Spleen (tissue), 11 donors: ENCODE results near the gene KY. TPM values are rescaled to one million over a fixed set of nuclear protein-coding genes. Genes with fewer than 3 reads are reported as not detected.

Experiments
- DNase-seq: peaks from one replicate; pipeline ENCODE4 v3.0.0-alpha.2; 2020
- H3K27ac ChIP-seq, 8 donors: fragments of 200-600 bp; sonication (generic) in 7 of 8; 1 replicate in 4 of 8; 2 replicates in 4 of 8; pipeline versions ENCODE4 v1.5.0 to v1.8.0; 2016 to 2021; ENCODE audit warnings: inconsistent platforms in 4 of 8, mild to moderate bottlenecking in 4 of 8, moderate library complexity in 1 of 8
- H3K27me3 ChIP-seq, 7 donors: fragments of 200-600 bp; sonication (generic) in 6 of 7; replicated peaks in 1 of 7; 1 replicate in 4 of 7; 2 replicates in 3 of 7; pipeline versions ENCODE4 v1.5.0 to v1.8.0; 2016 to 2021; ENCODE audit warnings: inconsistent platforms in 3 of 7, mild to moderate bottlenecking in 1 of 7
- H3K36me3 ChIP-seq, 6 donors: fragments of 200-600 bp; sonication (generic) in 5 of 6; 1 replicate in 4 of 6; 2 replicates in 2 of 6; pipeline versions ENCODE4 v1.5.0 to v1.8.0; 2016 to 2021; ENCODE audit warnings: inconsistent platforms in 2 of 6
- H3K4me1 ChIP-seq, 6 donors: fragments of 200-600 bp; sonication (generic) in 5 of 6; 1 replicate in 3 of 6; 2 replicates in 3 of 6; pipeline versions ENCODE4 v1.5.0 to v1.8.0; 2016 to 2021; ENCODE audit warnings: inconsistent platforms in 3 of 6
- H3K4me3 ChIP-seq, 8 donors: fragments of 200-600 bp; sonication (generic) in 7 of 8; 1 replicate in 4 of 8; 2 replicates in 4 of 8; pipeline versions ENCODE4 v1.5.0 to v1.8.0; 2016 to 2021; ENCODE audit warnings: inconsistent platforms in 4 of 8, mild to moderate bottlenecking in 4 of 8, moderate library complexity in 2 of 8
- H3K9me3 ChIP-seq, 8 donors: fragments of 200-600 bp; sonication (generic) in 7 of 8; 1 replicate in 4 of 8; 2 replicates in 4 of 8; pipeline versions ENCODE4 v1.5.0 to v1.8.0; 2016 to 2021; ENCODE audit warnings: inconsistent platforms in 4 of 8
- POLR2A ChIP-seq, 3 donors: fragments of 450-650 bp; IDR thresholded peaks; one replicate each; pipeline ENCODE4 v1.5.1; 2017; ENCODE audit warnings: antibody characterized with exemption in 3 of 3, mild to moderate bottlenecking in 1 of 3
- POLR2AphosphoS5 ChIP-seq, 3 donors: sonication (generic); formaldehyde crosslinking; IDR thresholded peaks; one replicate each; pipeline ENCODE4 v1.5.1; 2017; ENCODE audit warnings: antibody characterized with exemption in 3 of 3
- WGBS, 5 donors: extraction: QIAGEN DNeasy Blood & Tissue Kit in 3 of 5; methylation state at CpG; one replicate each; pipeline versions ENCODE4 v1.1.5 to v1.1.7; 2013 to 2018; 5-methylcytosine and 5-hydroxymethylcytosine counted together
- intact Hi-C: fragments of 100-400 bp; cut with DNase I; formaldehyde crosslinking; loops from one replicate; pipeline ENCODE4 v1.15.0; 2023; ENCODE audit warnings: low total_unique reads
- polyA plus RNA-seq, 3 donors: library from polyadenylated mRNA; stranded (reverse); fragments of 200-250 nt; gene quantifications; one replicate each; pipeline ENCODE4 v1.2.1, GENCODE V29; 2013
- total RNA-seq, 7 donors: library from RNA; depleted of rRNA in 3 of 7; stranded (reverse); fragments of >200 nt in 3 of 7; fragmentation: NEBNext Ultra II Directional in 4 of 7; extraction: Animal tissue kit (Norgen Biotek cat#: 25700) in 4 of 7; gene quantifications; one replicate each; pipeline versions ENCODE4 v1.1.0 to v1.2.1, GENCODE V29; 2016 to 2021
- TF ChIP-seq, protein P1 (sequence below), 11 experiments: fragments of 200-600 bp in 7 of 11; fragments of 450-650 bp in 4 of 11; sonication (generic) in 4 of 11; IDR thresholded peaks in 8 of 11; conservative IDR thresholded peaks in 3 of 11; 1 replicate in 7 of 11; 2 replicates in 4 of 11; pipeline versions ENCODE4 v1.4.0 to v1.8.0; 2016 to 2021; ENCODE audit warnings: antibody characterized with exemption in 11 of 11, inconsistent platforms in 4 of 11, mild to moderate bottlenecking in 1 of 11
- donor health status: healthy with polysubstance abuse.
- donor health status: DM: no; HTN: no; CAD: no; lungs with moderate emphysema.
- donor health status: DM: no; HTN: no; CAD: no.
- donor health status: Bipolar disorder and iron deficiency.
- donor health status: healthy.
- donor health status: DM: no; HTN: no; CAD: no.
- donor health status: DM: yes; HTN: yes; CAD: no.

The KY gene
- total and polyA plus RNA-seq, 10 donors: 0.17 TPM; not detected in 9

DNA sequence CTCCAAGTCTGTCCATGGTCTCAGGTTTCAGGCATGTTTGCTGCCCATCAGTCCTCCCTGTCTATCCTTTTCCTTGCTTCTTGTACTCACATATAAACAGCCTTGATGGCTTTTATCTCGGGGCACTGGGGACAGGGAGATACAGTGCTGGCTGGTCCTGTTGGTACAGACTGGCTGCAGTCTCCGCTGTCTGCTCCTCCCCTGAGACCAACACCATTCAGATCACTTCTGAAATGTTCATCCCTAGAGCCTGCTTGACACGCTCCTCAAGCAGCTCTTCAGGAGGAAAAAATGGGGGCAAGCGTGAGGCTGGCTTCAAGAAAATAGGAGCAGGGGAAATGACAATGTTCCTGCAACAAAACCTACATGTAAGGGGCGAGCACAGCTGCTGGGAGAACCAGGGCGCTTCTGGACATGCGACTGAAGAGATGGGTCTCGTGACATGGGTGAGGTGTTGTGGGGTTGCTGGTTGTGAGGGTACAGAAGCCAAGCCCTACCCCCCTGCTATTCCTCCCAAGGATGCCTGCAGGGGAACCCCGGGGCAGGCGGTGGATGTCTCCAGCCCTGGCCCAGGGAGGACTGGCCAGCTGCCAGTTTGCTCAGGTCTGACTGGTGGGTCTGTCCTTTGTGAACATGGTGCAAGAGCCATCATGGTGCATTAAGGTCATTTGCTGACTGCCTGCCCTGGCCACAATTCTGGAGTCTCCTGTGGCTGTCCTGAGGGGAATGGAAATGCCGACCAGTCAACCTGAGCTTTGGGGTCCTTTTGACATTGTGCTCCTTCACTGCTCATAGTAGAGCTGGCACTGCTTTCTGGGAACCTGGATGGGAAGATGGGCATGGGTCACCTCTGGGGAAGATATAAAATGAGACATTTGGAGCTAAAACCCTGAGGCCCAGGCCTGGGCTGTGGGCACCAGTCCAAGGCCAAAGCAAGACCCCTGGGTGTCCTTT, 40.1 kb downstream of the KY start:
- H3K36me3 ChIP-seq: no peaks in the 10 kb centered on the region
- 67 to 86% (median 78%) methylated on average over 9 to 11 of the region's 11 CpGs for WGBS, 5 donors
- H3K27me3 ChIP-seq: peaks cover 0 to 34% (median 0%) of the 10 kb centered on the region in 7 donors
- no peaks in the 10 kb centered on the region for H3K9me3 ChIP-seq
- no peak for DNase-seq
- intact Hi-C loops: no loop called here
- TF ChIP-seq, protein P1, sequence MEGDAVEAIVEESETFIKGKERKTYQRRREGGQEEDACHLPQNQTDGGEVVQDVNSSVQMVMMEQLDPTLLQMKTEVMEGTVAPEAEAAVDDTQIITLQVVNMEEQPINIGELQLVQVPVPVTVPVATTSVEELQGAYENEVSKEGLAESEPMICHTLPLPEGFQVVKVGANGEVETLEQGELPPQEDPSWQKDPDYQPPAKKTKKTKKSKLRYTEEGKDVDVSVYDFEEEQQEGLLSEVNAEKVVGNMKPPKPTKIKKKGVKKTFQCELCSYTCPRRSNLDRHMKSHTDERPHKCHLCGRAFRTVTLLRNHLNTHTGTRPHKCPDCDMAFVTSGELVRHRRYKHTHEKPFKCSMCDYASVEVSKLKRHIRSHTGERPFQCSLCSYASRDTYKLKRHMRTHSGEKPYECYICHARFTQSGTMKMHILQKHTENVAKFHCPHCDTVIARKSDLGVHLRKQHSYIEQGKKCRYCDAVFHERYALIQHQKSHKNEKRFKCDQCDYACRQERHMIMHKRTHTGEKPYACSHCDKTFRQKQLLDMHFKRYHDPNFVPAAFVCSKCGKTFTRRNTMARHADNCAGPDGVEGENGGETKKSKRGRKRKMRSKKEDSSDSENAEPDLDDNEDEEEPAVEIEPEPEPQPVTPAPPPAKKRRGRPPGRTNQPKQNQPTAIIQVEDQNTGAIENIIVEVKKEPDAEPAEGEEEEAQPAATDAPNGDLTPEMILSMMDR (IDR thresholded peaks at IDR 0.05 in 8 of 11, conservative IDR thresholded peaks at IDR 0.05 in 3 of 11): no peak
- no peak for TF ChIP-seq POLR2A (IDR thresholded peaks at IDR 0.05)
- no peak for TF ChIP-seq POLR2AphosphoS5 (IDR thresholded peaks at IDR 0.05)
- no peak overlapping the region for H3K4me3 ChIP-seq
- H3K27ac ChIP-seq: no peak overlapping the region
- H3K4me1 ChIP-seq: peaks cover 0 to 21% (median 7%) of the 10 kb centered on the region in 6 donors

GRCh38 chr3:134609821-134610431, 40.9 kb downstream of the KY start:
- no peak overlapping the region for H3K4me3 ChIP-seq
- no peaks in the 10 kb centered on the region for H3K36me3 ChIP-seq
- WGBS, 5 donors: 57 to 81% (median 75%) methylated on average over 7 to 10 of the region's 10 CpGs
- no peak for DNase-seq
- no peaks in the 10 kb centered on the region for H3K9me3 ChIP-seq
- H3K27ac ChIP-seq: no peak overlapping the region
- peaks cover 0 to 34% (median 0%) of the 10 kb centered on the region in 7 donors for H3K27me3 ChIP-seq
- intact Hi-C loops: no loop called here
- H3K4me1 ChIP-seq: peaks cover 0 to 24% (median 7%) of the 10 kb centered on the region in 6 donors
- TF ChIP-seq, protein P1 (IDR thresholded peaks at IDR 0.05 in 8 of 11, conservative IDR thresholded peaks at IDR 0.05 in 3 of 11): no peak
- TF ChIP-seq POLR2A (IDR thresholded peaks at IDR 0.05): no peak
- no peak for TF ChIP-seq POLR2AphosphoS5 (IDR thresholded peaks at IDR 0.05)

DNA sequence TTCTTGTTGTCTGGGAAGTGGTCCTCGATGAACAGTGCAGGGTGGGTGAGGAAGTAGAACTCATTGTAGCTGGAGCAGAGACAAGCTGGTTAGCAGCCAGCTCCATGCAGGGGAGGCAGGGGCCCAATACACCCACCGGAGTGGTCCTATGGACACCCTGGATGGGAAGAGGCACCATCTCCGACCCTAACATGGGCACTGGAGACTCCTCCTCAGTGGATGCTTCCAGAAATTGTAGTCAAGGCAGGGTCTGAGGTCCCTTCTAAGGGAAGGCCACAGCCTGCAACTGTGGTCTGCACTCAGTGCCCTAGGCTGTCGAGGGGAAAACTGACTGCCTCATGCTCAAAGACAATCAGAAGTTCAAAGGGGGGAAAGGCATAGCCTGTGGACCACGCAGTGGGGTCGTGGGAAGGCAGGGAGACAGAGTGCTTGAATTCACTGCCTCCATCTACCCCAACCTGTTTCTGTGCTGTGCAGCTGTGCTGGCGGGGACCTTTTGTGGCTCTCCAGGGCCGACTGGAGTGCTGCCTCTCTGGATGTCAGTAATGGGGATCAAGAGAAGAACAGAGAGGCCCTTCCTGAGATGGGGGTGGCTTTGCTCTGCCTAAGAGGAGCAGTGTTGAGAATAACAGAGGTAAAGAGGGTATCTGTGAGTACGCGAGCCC, 41.9 kb downstream of the KY start:
- Histone ChIP-seq H3K27me3 (peaks cover 0 to 34% (median 0%) of the 10 kb centered on the region in 7 donors), H3K9me3 (no peaks in the 10 kb centered on the region), H3K4me3 (no peak overlapping the region), H3K4me1 (peaks cover 0 to 24% (median 7%) of the 10 kb centered on the region in 6 donors), H3K27ac (no peak overlapping the region), H3K36me3 (no peaks in the 10 kb centered on the region)
- intact Hi-C loops: no loop called here
- no peak for DNase-seq
- WGBS, 5 donors: 75 to 79% (median 77%) methylated on average over 10 of the region's 10 CpGs
- TF ChIP-seq, protein P1 (IDR thresholded peaks at IDR 0.05 in 8 of 11, conservative IDR thresholded peaks at IDR 0.05 in 3 of 11): no peak
- TF ChIP-seq POLR2AphosphoS5 (IDR thresholded peaks at IDR 0.05): no peak
- no peak for TF ChIP-seq POLR2A (IDR thresholded peaks at IDR 0.05)
